Renal cortex interstitium (tissue), 15 donors: ENCODE results near the gene VPS35. TPM values are rescaled to one million over a fixed set of nuclear protein-coding genes. Genes with fewer than 3 reads are reported as not detected.

Source experiments
- DNase-seq, 11 donors: peaks; one replicate each; pipeline ENCODE4 v3.0.0-alpha.2; 2013; ENCODE audit warnings: low read depth in 9 of 11, low spot score in 4 of 11; ENCODE audit errors: extremely low read depth in 1 of 11
- long read RNA-seq, 16 experiments: transcript quantifications; one replicate each; lab custom pipeline, GENCODE V29; 2026
- polyA plus RNA-seq, 3 donors: library from polyadenylated mRNA; unstranded; fragments of 120-200 nt; gene quantifications; one replicate each; pipeline ENCODE4 v1.2.1, GENCODE V29; 2013; ENCODE audit not compliant: insufficient read length in 3 of 3

Gene VPS35
- 100 to 1,000 TPM; 143 to 177 (median 145) TPM for polyA plus RNA-seq
- long read RNA-seq, donor 1, full-length matches to known transcripts, result 15 of 32 reads
- long read RNA-seq, donor 1, partial matches to known transcripts, result 17 of 32 reads
- long read RNA-seq, donor 1, other reads (novel, unspliced or antisense), result 0 of 32 reads
- long read RNA-seq, donor 2, full-length matches to known transcripts, result 15 of 45 reads
- long read RNA-seq, donor 2, partial matches to known transcripts, result 30 of 45 reads
- long read RNA-seq, donor 2, other reads (novel, unspliced or antisense), result 0 of 45 reads
- long read RNA-seq, donor 3, full-length matches to known transcripts, result 25 of 128 reads
- long read RNA-seq, donor 3, partial matches to known transcripts, result 103 of 128 reads
- long read RNA-seq, donor 3, other reads (novel, unspliced or antisense), result 0 of 128 reads
- long read RNA-seq, donor 4, full-length matches to known transcripts, result 14 of 105 reads
- long read RNA-seq, donor 4, partial matches to known transcripts, result 91 of 105 reads
- long read RNA-seq, donor 4, other reads (novel, unspliced or antisense), result 0 of 105 reads
- long read RNA-seq, donor 5, result 0 reads
- long read RNA-seq, donor 6, full-length matches to known transcripts, result 6 of 60 reads
- long read RNA-seq, donor 6, partial matches to known transcripts, result 48 of 60 reads
- long read RNA-seq, donor 6, other reads (novel, unspliced or antisense), result 6 of 60 reads
- long read RNA-seq, donor 7, full-length matches to known transcripts, result 21 of 90 reads
- long read RNA-seq, donor 7, partial matches to known transcripts, result 69 of 90 reads
- long read RNA-seq, donor 7, other reads (novel, unspliced or antisense), result 0 of 90 reads
- long read RNA-seq, donor 8, result 0 reads
- long read RNA-seq, donor 9, full-length matches to known transcripts, result 18 of 117 reads
- long read RNA-seq, donor 9, partial matches to known transcripts, result 99 of 117 reads
- long read RNA-seq, donor 9, other reads (novel, unspliced or antisense), result 0 of 117 reads
- long read RNA-seq, donor 10, full-length matches to known transcripts, result 15 of 105 reads
- long read RNA-seq, donor 10, partial matches to known transcripts, result 90 of 105 reads
- long read RNA-seq, donor 10, other reads (novel, unspliced or antisense), result 0 of 105 reads
- long read RNA-seq, donor 11, full-length matches to known transcripts, result 19 of 97 reads
- long read RNA-seq, donor 11, partial matches to known transcripts, result 78 of 97 reads
- long read RNA-seq, donor 11, other reads (novel, unspliced or antisense), result 0 of 97 reads
- long read RNA-seq, donor 12, full-length matches to known transcripts, result 11 of 95 reads
- long read RNA-seq, donor 12, partial matches to known transcripts, result 84 of 95 reads
- long read RNA-seq, donor 12, other reads (novel, unspliced or antisense), result 0 of 95 reads
- long read RNA-seq, donor 13, result 0 reads
- long read RNA-seq, donor 14, full-length matches to known transcripts, result 19 of 148 reads
- long read RNA-seq, donor 14, partial matches to known transcripts, result 129 of 148 reads
- long read RNA-seq, donor 14, other reads (novel, unspliced or antisense), result 0 of 148 reads
- long read RNA-seq, donor 15, full-length matches to known transcripts, result 11 of 38 reads
- long read RNA-seq, donor 15, partial matches to known transcripts, result 27 of 38 reads
- long read RNA-seq, donor 15, other reads (novel, unspliced or antisense), result 0 of 38 reads
- long read RNA-seq, donor 16, full-length matches to known transcripts, result 54 of 398 reads
- long read RNA-seq, donor 16, partial matches to known transcripts, result 344 of 398 reads
- long read RNA-seq, donor 16, other reads (novel, unspliced or antisense), result 0 of 398 reads

GRCh38 chr16:46688654-46689364, at the start of gene VPS35:
Gene VPS35, minus strand, starts transcription at chr16:46689178. Its CDS starts 45 bp downstream, at chr16:46689133.
- peak in 10 of 11 donors; percentile 91 to 99 (median 97) for DNase-seq

DNA sequence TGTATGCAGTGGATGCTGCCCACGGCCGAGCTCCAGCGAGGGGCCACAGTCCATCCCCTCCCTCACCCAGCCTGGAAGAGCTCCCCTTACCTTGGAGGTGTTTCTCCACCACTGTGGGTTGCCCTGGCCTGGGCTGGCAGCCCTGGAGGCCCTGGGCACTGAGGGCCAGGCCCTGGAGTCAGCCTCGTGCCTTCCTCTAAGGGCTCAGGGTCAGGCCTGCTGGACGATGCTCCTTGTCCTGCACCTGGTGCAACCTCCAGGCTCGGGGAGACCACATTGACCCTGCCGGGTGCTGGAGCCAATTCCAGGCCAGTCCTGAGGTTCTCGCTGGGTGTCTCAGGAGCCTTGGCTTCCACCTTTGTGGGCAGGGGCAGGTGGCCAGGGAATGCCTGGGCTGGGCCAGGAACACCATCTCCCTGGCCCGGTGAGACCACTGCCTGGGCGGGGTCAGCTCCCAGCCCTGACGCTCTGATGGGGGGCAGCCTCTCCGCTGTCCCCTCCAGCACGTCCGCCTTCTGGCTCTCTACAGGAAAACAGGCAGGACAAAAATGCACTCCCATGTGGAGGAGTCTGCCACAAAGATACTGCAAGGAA, 48.7 kb upstream of the VPS35 start:
- no peak for DNase-seq

DNA sequence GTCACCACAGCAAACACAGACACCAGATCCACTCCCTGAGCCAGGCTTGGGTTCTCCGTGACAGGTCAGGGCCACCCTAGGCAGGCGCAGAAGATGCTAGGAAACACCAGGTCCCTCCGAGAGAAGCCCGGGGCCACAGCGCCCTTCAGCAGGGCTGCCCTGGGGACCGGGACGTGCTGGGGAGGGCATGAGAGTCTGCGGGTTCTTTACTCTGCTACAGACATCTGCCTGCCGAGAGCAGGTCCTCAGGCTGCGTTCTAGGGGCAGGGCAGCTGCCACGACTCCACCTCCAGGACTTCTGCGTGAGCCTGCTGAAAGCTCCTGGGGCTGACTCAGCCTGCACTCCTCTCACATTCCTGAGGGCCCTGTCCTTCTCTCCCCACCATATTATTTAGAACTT, 47.7 kb upstream of the VPS35 start:
- DNase-seq, result no peak

DNA sequence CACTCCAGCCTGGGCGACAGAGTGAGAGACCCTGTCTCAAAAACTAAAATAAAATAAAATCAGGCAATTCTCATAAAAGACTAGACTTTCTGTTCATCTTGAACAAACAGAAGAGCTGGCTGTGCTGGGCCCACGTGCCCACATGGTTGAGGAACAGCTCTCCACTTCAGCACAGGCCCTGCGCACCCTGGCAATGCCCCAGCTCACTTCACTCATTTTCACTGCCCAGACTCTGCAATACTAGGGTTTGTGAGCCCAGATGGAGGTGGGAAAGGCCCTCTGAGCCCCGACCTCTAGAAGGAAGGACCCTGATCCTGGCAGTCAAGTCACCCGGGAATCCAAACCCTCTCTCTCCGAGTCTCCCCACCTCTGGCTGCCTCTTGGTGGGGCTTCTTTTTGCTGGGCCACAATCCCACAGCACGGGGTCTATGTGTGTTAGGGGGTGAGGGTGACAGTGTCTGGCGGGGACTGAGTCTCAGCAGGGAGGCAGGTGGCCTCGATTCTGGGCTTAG, 44.4 kb upstream of the VPS35 start:
- DNase-seq, result no peak

GRCh38 chr16:46732561-46732960, 43.6 kb upstream of the VPS35 start:
- no peak for DNase-seq

DNA sequence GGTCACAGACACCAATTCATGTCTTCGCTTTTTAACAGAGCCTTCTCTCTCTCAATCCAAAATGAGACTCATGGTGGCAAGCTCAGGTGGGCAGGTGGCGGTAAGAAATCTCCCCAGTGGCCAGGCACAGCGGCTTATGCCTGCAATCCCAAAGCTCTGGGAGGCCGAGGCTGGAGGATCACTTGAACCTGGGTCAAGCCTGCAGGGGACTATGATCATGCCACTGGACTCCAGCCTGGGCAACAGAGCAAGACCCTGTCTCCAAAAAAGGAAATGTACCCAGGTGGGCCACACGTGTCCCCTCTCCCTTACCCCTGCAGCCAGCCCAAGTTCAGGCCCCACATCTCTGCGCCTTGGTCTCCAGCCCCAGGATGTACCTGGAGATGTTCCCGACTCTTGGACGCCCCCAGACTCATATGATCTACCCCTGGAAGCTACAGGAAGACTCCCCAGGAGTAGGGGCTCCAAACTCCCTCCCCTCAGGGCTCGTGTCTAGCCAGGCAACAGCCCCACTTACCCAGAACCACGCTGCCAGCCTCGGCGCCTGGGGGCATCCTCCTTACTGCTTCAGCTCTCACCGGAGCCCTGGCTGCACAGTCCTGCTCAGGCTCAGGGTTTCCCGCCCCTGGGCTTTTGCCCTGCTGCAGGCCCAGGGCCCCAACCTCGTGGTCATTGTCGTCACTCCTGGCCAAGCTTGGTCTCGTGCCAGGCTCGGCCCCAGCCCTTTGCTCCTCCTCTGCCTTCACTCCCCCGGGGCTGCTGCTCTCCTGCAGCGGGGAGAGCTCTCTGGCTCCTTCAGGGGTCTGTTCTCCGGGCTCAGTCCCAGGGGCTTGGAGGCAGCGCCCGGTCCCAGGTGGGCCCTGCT, 42.9 kb upstream of the VPS35 start:
- peak in 1 of 11 donors; percentile 20 for DNase-seq

- DNase-seq, result no peak
Measured at GRCh38 chr16:46730801-46731690, 42.1 kb upstream of the VPS35 start.

- DNase-seq, result no peak
Measured at GRCh38 chr16:46730126-46730525, 41.1 kb upstream of the VPS35 start.

DNA sequence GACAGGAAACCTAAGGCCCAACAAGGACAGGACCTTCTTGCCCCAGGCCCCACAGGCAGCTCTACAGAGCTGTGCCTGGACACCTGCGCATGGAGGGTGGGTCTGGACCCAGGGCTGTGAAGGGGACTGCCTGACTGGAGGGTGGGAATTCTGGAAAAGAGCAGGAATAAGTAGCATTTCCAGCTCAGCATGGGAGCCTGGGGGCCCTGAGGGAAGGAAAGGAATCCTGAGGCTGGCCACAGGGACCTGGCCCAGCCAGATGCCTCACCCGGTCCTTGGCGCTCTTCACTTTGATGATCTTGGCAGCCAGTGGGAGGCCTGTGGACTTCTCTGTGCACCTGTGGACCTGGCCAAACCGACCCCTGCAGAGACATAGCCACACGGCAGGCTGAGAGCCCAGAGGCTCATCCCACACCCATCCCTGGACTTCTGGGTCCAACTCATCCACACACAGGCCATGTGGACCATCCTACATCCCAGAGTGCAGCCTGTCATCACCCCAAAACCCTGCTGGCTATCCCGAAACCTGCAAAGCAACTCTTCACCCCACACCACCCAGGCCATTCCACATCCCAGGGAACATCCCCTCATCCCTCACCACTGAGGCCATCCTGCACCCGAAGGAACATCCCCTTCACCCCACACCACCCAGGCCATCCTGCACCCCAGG, 40.5 kb upstream of the VPS35 start:
- no peak for DNase-seq

DNA sequence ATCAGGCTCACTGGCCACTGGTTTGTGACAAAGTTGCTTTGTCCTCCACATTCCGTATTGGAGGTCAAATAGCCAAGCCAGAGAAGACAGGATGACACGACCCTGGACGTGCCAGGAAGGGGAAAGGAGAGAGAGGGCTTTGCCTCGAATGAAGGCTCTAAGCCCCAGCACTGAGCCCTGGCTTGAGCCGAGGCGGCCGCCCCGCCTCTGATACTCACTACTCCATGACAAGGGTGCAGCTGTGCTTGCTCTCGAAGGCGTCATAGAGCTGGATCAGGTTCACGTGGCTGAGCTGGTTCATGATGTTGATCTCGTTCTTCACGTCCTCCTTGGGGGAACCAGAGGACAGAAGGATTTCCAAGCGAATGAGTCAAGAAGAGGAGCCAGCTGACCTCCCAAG, 39.8 kb upstream of the VPS35 start:
- DNase-seq, result no peak

DNA sequence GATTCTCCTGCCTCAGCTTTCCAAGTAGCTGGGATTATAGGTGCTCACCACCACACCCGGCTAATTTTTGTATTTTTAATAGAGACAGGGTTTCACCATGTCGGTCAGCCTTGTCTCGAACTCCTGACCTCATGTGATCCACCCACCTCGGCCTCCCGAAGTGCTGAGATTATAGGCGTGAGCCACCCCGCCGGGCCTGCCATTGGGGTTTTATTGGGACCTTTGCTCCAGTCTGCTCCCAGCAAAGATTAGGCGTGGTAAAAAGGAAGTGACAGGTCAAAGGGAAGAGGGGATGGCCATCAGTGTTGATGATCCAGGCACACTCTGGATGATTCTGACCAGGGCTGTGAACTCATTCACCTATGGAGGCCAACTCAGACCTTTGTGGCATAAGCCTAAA, 38.7 kb upstream of the VPS35 start:
- no peak for DNase-seq

DNA sequence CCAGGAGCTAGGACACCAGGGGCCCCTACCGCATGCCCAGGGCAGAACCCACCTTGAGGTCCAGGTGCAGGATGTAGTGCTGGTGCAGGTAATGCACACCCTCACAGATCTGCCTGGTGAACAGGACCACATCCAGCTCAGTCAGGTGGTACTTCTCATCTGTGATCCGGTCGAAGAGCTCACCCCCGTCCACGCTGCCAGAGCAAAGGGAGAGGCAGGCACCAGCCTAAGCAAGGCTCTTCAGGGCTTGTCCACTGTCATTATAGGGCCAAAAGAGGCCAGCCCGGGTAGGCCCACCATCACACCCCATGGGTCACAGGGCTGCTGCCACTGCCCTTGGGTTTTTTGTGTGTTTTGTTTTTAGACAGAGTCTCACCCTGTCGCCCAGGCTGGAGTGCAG, 38.2 kb upstream of the VPS35 start:
- no peak for DNase-seq

DNA sequence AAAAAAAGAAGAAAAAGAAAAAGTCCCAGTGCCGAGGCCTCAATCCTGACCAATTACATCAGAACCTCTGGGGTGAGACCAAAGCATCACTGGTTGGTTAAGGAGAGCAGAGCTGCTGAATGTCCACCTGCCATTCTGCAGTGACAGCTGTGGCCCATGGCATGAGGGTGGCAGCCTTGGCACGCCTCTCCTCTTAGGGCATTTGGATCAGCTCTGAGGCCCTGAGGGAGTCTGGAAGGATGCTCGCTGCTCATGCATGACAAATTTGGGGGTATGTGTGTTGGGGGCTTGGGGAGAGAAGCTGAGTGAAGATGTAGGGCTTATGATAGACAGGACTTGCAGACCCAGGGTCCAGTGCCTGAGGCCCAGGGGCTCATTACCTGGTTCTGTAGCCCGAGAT, 32.9 kb upstream of the VPS35 start:
- DNase-seq, result no peak

- DNase-seq, result no peak
Measured at GRCh38 chr16:46720619-46721018, 31.6 kb upstream of the VPS35 start.

DNA sequence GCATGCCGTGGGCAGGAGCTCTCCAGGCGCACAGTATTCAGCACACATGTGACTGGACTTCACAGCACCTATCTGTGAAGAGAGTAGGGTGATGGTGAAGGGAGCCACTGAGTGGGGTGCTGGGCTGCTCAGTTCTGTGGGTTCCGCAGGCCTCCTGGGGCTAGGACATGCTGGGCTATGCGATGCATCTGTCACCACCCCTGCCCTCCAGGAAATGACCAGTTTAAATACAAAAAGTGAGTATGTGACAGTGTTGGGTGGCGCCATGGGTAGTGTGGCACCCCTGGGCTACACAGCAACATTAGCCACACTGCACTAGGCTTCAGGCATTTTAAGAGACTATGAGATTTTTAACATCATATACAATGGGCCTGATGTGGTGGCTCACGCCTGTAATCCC, 30.6 kb upstream of the VPS35 start:
- no peak for DNase-seq
